B cell (primary cell): ENCODE measurements around the gene RAP1A. TPM values are rescaled to one million over a fixed set of nuclear protein-coding genes. Genes with fewer than 3 reads are reported as not detected.

ENCODE experiments used
- ATAC-seq: fragments of 200-7000 bp; cut with Tn5 transposase; one replicate; pipeline ENCODE4 v1.10.0; 2021; ENCODE audit warnings: low read depth, mild to moderate bottlenecking, moderate number of reproducible peaks, moderate library complexity
- CTCF ChIA-PET: fragments of 350-600 bp; sonication (Branson Sonifier 250); formaldehyde crosslinking; loops from one replicate; lab custom pipeline; 2021; ENCODE audit warnings: antibody characterized with exemption, inconsistent platforms; lab: Charles Lee
- POLR2A ChIA-PET: fragments of 350-600 bp; sonication (Branson Sonifier 250); formaldehyde crosslinking; loops from one replicate; lab custom pipeline; 2021; ENCODE audit warnings: antibody characterized with exemption; lab: Charles Lee
- DNase-seq: peaks from one replicate; pipeline ENCODE4 v3.0.0; 2013
- H2AFZ ChIP-seq: 2 replicates; pipeline ENCODE4 v1.6.1; 2012; ENCODE audit warnings: mild to moderate bottlenecking, low read depth, low read length; ENCODE audit not compliant: insufficient read depth, poor library complexity, severe bottlenecking
- H3K27ac ChIP-seq, 2 donors: 1 replicate in 1 of 2; 2 replicates in 1 of 2; pipeline ENCODE4 v1.5.1; 2012 to 2013; ENCODE audit warnings: low read length in 2 of 2, mild to moderate bottlenecking in 2 of 2, moderate library complexity in 1 of 2
- H3K27me3 ChIP-seq, 4 experiments: fragments of 200-600 bp in 1 of 4; sonication (generic) in 1 of 4; replicated peaks in 1 of 4; 1 replicate in 2 of 4; 2 replicates in 2 of 4; pipeline versions ENCODE4 v1.6.1 to v1.7.0; 2013 to 2016; ENCODE audit warnings: low read length in 3 of 4, mild to moderate bottlenecking in 2 of 4, mixed read lengths in 1 of 4, moderate library complexity in 1 of 4; ENCODE audit not compliant: insufficient read depth in 4 of 4, control insufficient read depth in 3 of 4; ENCODE audit errors: control extremely low read depth in 1 of 4
- H3K36me3 ChIP-seq, 2 experiments: replicated peaks in 1 of 2; 1 replicate in 1 of 2; 2 replicates in 1 of 2; pipeline versions ENCODE4 v1.6.1 to v1.7.1; 2013; ENCODE audit warnings: low read length in 1 of 2; ENCODE audit not compliant: insufficient read depth in 2 of 2, control insufficient read depth in 1 of 2; ENCODE audit errors: control extremely low read depth in 1 of 2, extremely low read depth in 1 of 2
- H3K4me1 ChIP-seq, 2 donors: fragments of 200-600 bp in 1 of 2; sonication (generic) in 1 of 2; 1 replicate in 1 of 2; 2 replicates in 1 of 2; pipeline versions ENCODE4 v1.5.1 to v1.6.1; 2013 to 2017; ENCODE audit warnings: low read length in 2 of 2; ENCODE audit not compliant: control insufficient read depth in 2 of 2, insufficient read depth in 2 of 2
- H3K4me2 ChIP-seq: replicated peaks from 2 replicates; pipeline ENCODE3; 2012; ENCODE audit warnings: mild to moderate bottlenecking, low read depth, low read length; ENCODE audit not compliant: poor library complexity, severe bottlenecking
- H3K4me3 ChIP-seq, 5 experiments: fragments of 200-600 bp in 1 of 5; sonication (generic) in 1 of 5; 1 replicate in 3 of 5; 2 replicates in 2 of 5; pipeline versions ENCODE4 v1.5.1 to v1.7.0; 2011 to 2016; ENCODE audit warnings: low read length in 4 of 5, mild to moderate bottlenecking in 4 of 5, low read depth in 2 of 5, control low read depth in 1 of 5, moderate library complexity in 1 of 5; ENCODE audit not compliant: insufficient read depth in 1 of 5; ENCODE audit errors: control extremely low read depth in 1 of 5, extremely low read depth in 1 of 5
- H3K79me2 ChIP-seq: fragments of 200-600 bp; sonication (generic); one replicate; pipeline ENCODE4 v1.6.0; 2016; ENCODE audit warnings: low read length; ENCODE audit not compliant: control insufficient read depth, insufficient read depth
- H3K9ac ChIP-seq: fragments of 200-600 bp; sonication (generic); 2 replicates; pipeline ENCODE4 v1.6.1; 2017; ENCODE audit warnings: mild to moderate bottlenecking, low read length, moderate library complexity
- H3K9me3 ChIP-seq, 3 donors: one replicate each; pipeline versions ENCODE4 v1.6.1 to v1.7.1; 2013; ENCODE audit warnings: low read length in 2 of 3; ENCODE audit not compliant: control insufficient read depth in 2 of 3, insufficient read depth in 1 of 3; ENCODE audit errors: control extremely low read depth in 1 of 3
- H4K20me1 ChIP-seq: 2 replicates; pipeline ENCODE4 v1.6.0; 2012; ENCODE audit warnings: mild to moderate bottlenecking, low read length; ENCODE audit not compliant: insufficient read depth, control insufficient read depth, poor library complexity, severe bottlenecking
- H3K27ac Mint-ChIP-seq: one replicate; pipeline ENCODE4 v1.8.0; 2021; ENCODE audit warnings: mixed read lengths
- H3K27me3 Mint-ChIP-seq: one replicate; pipeline ENCODE4 v1.8.0; 2021; ENCODE audit warnings: mixed read lengths
- H3K4me1 Mint-ChIP-seq: one replicate; pipeline ENCODE4 v1.8.0; 2021; ENCODE audit warnings: mixed read lengths
- H3K4me3 Mint-ChIP-seq: one replicate; pipeline ENCODE4 v1.8.0; 2021; ENCODE audit warnings: mixed read lengths
- H3K9me3 Mint-ChIP-seq: one replicate; pipeline ENCODE4 v1.8.0; 2022; ENCODE audit warnings: mixed read lengths; ENCODE audit not compliant: insufficient read depth
- CTCF ChIP-seq: fragments of 200-600 bp; IDR thresholded peaks from one replicate; pipeline ENCODE4 v1.8.0; 2022; ENCODE audit warnings: antibody characterized with exemption, mild to moderate bottlenecking
- EZH2 ChIP-seq: IDR thresholded peaks from 2 replicates; pipeline ENCODE4 v1.6.1; 2012; ENCODE audit warnings: borderline replicate concordance, low read depth, mild to moderate bottlenecking, moderate library complexity, low read length; ENCODE audit not compliant: insufficient read depth, poor library complexity, severe bottlenecking
- WGBS: methylation state at CpG from one replicate; pipeline ENCODE4 v1.1.5; 2013; ENCODE audit warnings: missing lambda C conversion rate; ENCODE audit not compliant: insufficient coverage; 5-methylcytosine and 5-hydroxymethylcytosine counted together
- intact Hi-C: fragments of 100-400 bp; cut with micrococcal nuclease; formaldehyde crosslinking; loops from one replicate; pipeline ENCODE4 v1.10.0; 2022
- polyA plus RNA-seq: library from polyadenylated mRNA; depleted of rRNA; stranded (reverse); fragments of >200 nt; gene quantifications from 2 replicates; pipeline ENCODE4 v1.2.3, GENCODE V29; 2012
- total RNA-seq, 2 donors: library from RNA; stranded (reverse); fragments of 120-200 nt in 1 of 2; gene quantifications; 1 replicate in 1 of 2; 2 replicates in 1 of 2; pipeline versions ENCODE4 v1.2.3 to v1.2.4, GENCODE V29; 2013 to 2022

Gene RAP1A
- total and polyA plus RNA-seq, 2 donors (not counting 1 experiment from before 2014, with no cell fraction given) = 32.6 to 75.3 TPM

- no peak for DNase-seq
- peaks cover 3 to 11% of the 10 kb centered on the region in 2 donors for H3K4me1 ChIP-seq
- no peak overlapping the region for H3K9ac ChIP-seq
- H3K4me3 Mint-ChIP-seq = no peak overlapping the region
- H3K27ac Mint-ChIP-seq = no peak overlapping the region
- POLR2A ChIA-PET = no interaction called here
- H3K9me3 Mint-ChIP-seq = no peaks in the 10 kb centered on the region
- H3K4me2 ChIP-seq = no peak overlapping the region
- WGBS = 97% methylated on average over 5 of the region's 7 CpGs
- H3K27me3 Mint-ChIP-seq = no peaks in the 10 kb centered on the region
- intact Hi-C loops = no loop called here
- CTCF ChIA-PET = interaction anchor here (0.5 kb wide), 1 partner anchor 224 kb away, joined by 3 read pairs; no protein-coding TSS in a partner anchor
- no peaks in the 10 kb centered on the region for H3K79me2 ChIP-seq
- H3K4me1 Mint-ChIP-seq = peaks cover 7% of the 10 kb centered on the region
- no peak overlapping the region for H3K4me3 ChIP-seq
- no peaks in the 10 kb centered on the region for H4K20me1 ChIP-seq
- no peak overlapping the region for H2AFZ ChIP-seq
- peaks cover 0 to 12% (median 4%) of the 10 kb centered on the region in 4 experiments for H3K27me3 ChIP-seq
- no peaks in the 10 kb centered on the region for H3K9me3 ChIP-seq
- no peaks in the 10 kb centered on the region for H3K36me3 ChIP-seq
- no peak for ATAC-seq
- H3K27ac ChIP-seq = no peak overlapping the region
- TF ChIP-seq CTCF (no peak), EZH2 (no peak)
Measured at GRCh38 chr1:111732718-111733117, 113.1 kb downstream of the RAP1A start.

GRCh38 chr1:111733183-111733991, 113.8 kb downstream of the RAP1A start:
- CTCF ChIA-PET = interaction anchor here (0.5 kb wide), 1 partner anchor 225 kb away, joined by 3 read pairs; no protein-coding TSS in a partner anchor
- Mint-ChIP-seq H3K9me3 (no peaks in the 10 kb centered on the region), H3K4me3 (no peak overlapping the region), H3K27ac (no peak overlapping the region), H3K4me1 (peaks cover 13% of the 10 kb centered on the region), H3K27me3 (no peaks in the 10 kb centered on the region)
- H2AFZ ChIP-seq = no peak overlapping the region
- intact Hi-C loops = no loop called here
- ATAC-seq = no peak
- TF ChIP-seq CTCF = no peak
- TF ChIP-seq EZH2 = no peak
- H4K20me1 ChIP-seq = no peaks in the 10 kb centered on the region
- no peak overlapping the region for H3K4me2 ChIP-seq
- H3K36me3 ChIP-seq = no peaks in the 10 kb centered on the region
- no peak overlapping the region for H3K4me3 ChIP-seq
- H3K27ac ChIP-seq = no peak overlapping the region
- H3K9ac ChIP-seq = no peak overlapping the region
- H3K4me1 ChIP-seq = peaks cover 7 to 18% of the 10 kb centered on the region in 2 donors
- WGBS = 100% methylated on average over 1 of the region's 9 CpGs
- no peaks in the 10 kb centered on the region for H3K9me3 ChIP-seq
- H3K79me2 ChIP-seq = no peaks in the 10 kb centered on the region
- peaks cover 0 to 16% (median 4%) of the 10 kb centered on the region in 4 experiments for H3K27me3 ChIP-seq
- DNase-seq = no peak
- POLR2A ChIA-PET = no interaction called here
